Vagina (tissue), 2 donors: ENCODE data around the gene FKBP7.

Experiments used
- CTCF ChIP-seq, 3 experiments: fragments of 450-650 bp in 2 of 3; fragments of 200-600 bp in 1 of 3; sonication (generic) in 1 of 3; IDR thresholded peaks; one replicate each; pipeline ENCODE4 v1.5.1; 2017 to 2019; ENCODE audit warnings: antibody characterized with exemption in 3 of 3, mild to moderate bottlenecking in 2 of 3, moderate library complexity in 2 of 3
- POLR2A ChIP-seq, 2 donors: fragments of 450-650 bp; IDR thresholded peaks; one replicate each; pipeline ENCODE4 v1.6.1; 2017; ENCODE audit warnings: antibody characterized with exemption in 2 of 2, mild to moderate bottlenecking in 2 of 2, moderate library complexity in 2 of 2
- POLR2AphosphoS5 ChIP-seq, 2 donors: sonication (generic); formaldehyde crosslinking; IDR thresholded peaks; one replicate each; pipeline ENCODE4 v1.9.0; 2017; ENCODE audit warnings: antibody characterized with exemption in 2 of 2, mild to moderate bottlenecking in 2 of 2, low read depth in 1 of 2; ENCODE audit not compliant: insufficient read depth in 1 of 2

GRCh38 chr2:178441426-178441825, 37.0 kb downstream of the FKBP7 start:
- TF ChIP-seq POLR2A (IDR thresholded peaks at IDR 0.05) (no peak), CTCF (IDR thresholded peaks at IDR 0.05) (no peak), POLR2AphosphoS5 (IDR thresholded peaks at IDR 0.05; ENCODE audit: insufficient read depth in 1 of 2, low read depth in 1 of 2) (no peak)
